ENCODE results near the gene TMED10. TPM values are rescaled to one million over a fixed set of nuclear protein-coding genes. Genes with fewer than 3 reads are reported as not detected.

Gene TMED10
- total RNA-seq, 6 experiments from 2014 or later, result 205 to 296 (median 279) TPM

GRCh38 chr14:75206190-75206589, 29.8 kb upstream of the TMED10 start:
- TF ChIP-seq CTCF (IDR thresholded peaks at IDR 0.05) (no peak), POLR2A (IDR thresholded peaks at IDR 0.05) (no peak)
- Histone ChIP-seq H3K4me1 (peaks cover 0 to 8% (median 0%) of the 10 kb centered on the region in 4 donors), H3K4me3 (no peak overlapping the region), H3K27me3 (no peaks in the 10 kb centered on the region), H3K27ac (no peak overlapping the region), H3K36me3 (no peaks in the 10 kb centered on the region), H3K9me3 (no peaks in the 10 kb centered on the region)
- DNase-seq (no peak), ATAC-seq (peak; percentile 10 to 61 (median 42))
- intact Hi-C loops (cut with DNase I), result no loop called here
- 82% methylated on average over 3 of the region's 3 CpGs for WGBS (ENCODE audit: insufficient coverage, low coverage, low lambda C conversion rate, missing lambda C conversion rate)

- TF ChIP-seq POLR2A (IDR thresholded peaks at IDR 0.05) (no peak), CTCF (IDR thresholded peaks at IDR 0.05) (no peak)
- H3K9me3 ChIP-seq, result no peaks in the 10 kb centered on the region
- peak in 2 of 4 donors; percentile 48 to 58 for ATAC-seq
- no peaks in the 10 kb centered on the region for H3K27me3 ChIP-seq
- no peaks in the 10 kb centered on the region for H3K36me3 ChIP-seq
- no peak overlapping the region for H3K27ac ChIP-seq
- intact Hi-C loops (cut with DNase I), result no loop called here
- 78% methylated on average over 2 of the region's 3 CpGs for WGBS (ENCODE audit: insufficient coverage, low coverage, low lambda C conversion rate, missing lambda C conversion rate)
- peaks cover 0 to 8% (median 0%) of the 10 kb centered on the region in 4 donors for H3K4me1 ChIP-seq
- no peak overlapping the region for H3K4me3 ChIP-seq
- DNase-seq, result no peak
These were observed 29.2 kb upstream of the TMED10 start for GRCh38 chr14:75205591-75205990.

- intact Hi-C loops (cut with DNase I), result no loop called here
- peaks cover 0 to 15% (median 0%) of the 10 kb centered on the region in 4 donors for H3K4me1 ChIP-seq
- no peak for TF ChIP-seq CTCF (IDR thresholded peaks at IDR 0.05)
- TF ChIP-seq POLR2A (IDR thresholded peaks at IDR 0.05), result no peak
- no peak for DNase-seq
- no peak for ATAC-seq
- no peak overlapping the region for H3K27ac ChIP-seq
- H3K27me3 ChIP-seq, result no peaks in the 10 kb centered on the region
- H3K36me3 ChIP-seq, result no peaks in the 10 kb centered on the region
- H3K4me3 ChIP-seq, result no peak overlapping the region
- no peaks in the 10 kb centered on the region for H3K9me3 ChIP-seq
- 90% methylated on average over 3 of the region's 3 CpGs for WGBS (ENCODE audit: insufficient coverage, low coverage, low lambda C conversion rate, missing lambda C conversion rate)
These were observed 27.7 kb upstream of the TMED10 start for GRCh38 chr14:75204116-75204515.

DNA sequence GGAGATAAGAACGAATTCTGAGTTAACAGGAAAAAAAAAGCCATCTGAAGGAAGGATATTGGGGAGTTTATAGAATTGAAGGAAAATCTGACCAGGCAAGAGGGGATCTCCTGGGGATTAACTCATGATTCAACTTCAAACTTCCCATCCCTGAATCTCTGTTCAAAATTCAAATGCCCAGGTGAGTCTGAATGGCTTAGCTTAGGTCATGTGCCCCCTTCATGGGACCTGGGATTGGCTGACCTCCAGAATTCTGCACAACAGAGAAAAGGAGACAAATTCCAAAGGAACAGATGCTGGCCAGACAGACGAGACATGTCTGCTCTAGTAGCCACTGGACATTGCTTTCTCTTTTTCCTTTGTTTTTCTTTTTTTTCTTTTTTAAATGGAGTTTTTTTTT, 26.2 kb upstream of the TMED10 start:
- H3K27ac ChIP-seq, result no peak overlapping the region
- no peak for ATAC-seq
- DNase-seq, result no peak

More for the DNA sequence above, 26.2 kb upstream of the TMED10 start:
- no peaks in the 10 kb centered on the region for H3K9me3 ChIP-seq
- no peaks in the 10 kb centered on the region for H3K36me3 ChIP-seq
- H3K4me1 ChIP-seq, result peaks cover 0 to 26% (median 0%) of the 10 kb centered on the region in 4 donors
- H3K4me3 ChIP-seq, result no peak overlapping the region
- no peak for TF ChIP-seq CTCF (IDR thresholded peaks at IDR 0.05)
- no peak for TF ChIP-seq POLR2A (IDR thresholded peaks at IDR 0.05)
- intact Hi-C loops (cut with DNase I), result no loop called here
- no peaks in the 10 kb centered on the region for H3K27me3 ChIP-seq
- WGBS (ENCODE audit: insufficient coverage, low coverage, low lambda C conversion rate, missing lambda C conversion rate), result 45% methylated on average over 2 of the region's 2 CpGs

Data from right lobe of liver (tissue), 6 donors.